ENCODE measurements around the gene TXNL4B.

Gene TXNL4B

DNA sequence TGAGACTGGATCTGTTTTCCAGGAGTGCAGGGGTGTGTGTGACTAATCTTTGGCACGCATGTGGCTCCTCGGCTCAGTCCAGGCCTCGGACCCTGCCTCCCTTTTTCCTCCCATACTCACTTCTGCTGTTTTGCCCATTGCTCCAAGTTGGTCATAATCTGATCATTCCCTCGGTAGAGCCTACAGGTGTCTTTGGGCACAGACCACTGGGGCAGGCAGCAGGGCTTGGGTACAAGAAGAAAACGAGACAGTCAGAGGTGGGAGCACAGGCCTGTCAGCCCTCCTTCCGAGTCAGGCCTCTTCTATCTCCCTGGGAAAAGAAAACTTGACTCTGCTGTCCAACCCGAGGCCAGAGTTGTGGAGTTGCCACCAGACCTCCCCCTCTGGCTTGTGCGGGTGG, 30.0 kb upstream of the TXNL4B start:
- Mint-ChIP-seq H3K4me3 (no peak overlapping the region), H3K9me3 (no peaks in the 10 kb centered on the region), H3K27me3 (no peaks in the 10 kb centered on the region), H3K27ac (no peak overlapping the region), H3K4me1 (peaks cover 5% of the 10 kb centered on the region)
- DNase-seq = no peak
- no peak for ATAC-seq

GRCh38 chr16:72122916-72123315, 29.5 kb upstream of the TXNL4B start:
- H3K4me3 Mint-ChIP-seq = no peak overlapping the region

DNA sequence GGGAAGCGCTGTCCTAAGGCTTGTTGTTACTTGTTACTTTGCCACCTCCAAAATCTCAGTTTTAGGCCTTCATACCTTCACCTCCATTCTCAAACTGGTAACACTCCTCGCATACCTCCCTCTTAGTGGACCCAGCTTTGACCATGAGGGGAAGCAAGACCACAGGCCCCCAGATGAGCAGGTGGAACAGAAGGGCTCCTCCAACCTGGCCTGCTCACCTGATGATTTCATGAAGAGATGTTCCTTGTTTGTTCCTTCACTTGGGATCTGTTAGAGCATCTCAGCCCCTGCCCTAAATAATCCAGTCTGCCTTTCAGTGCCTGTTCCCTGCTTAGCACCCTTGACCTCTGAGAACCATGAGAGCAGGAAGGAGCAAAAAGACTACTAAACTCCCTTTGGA, 28.9 kb upstream of the TXNL4B start:
- Mint-ChIP-seq H3K9me3 (no peaks in the 10 kb centered on the region), H3K27me3 (no peaks in the 10 kb centered on the region), H3K27ac (peak overlapping the region; percentile 48 to 52), H3K4me1 (peaks cover 5% of the 10 kb centered on the region), H3K4me3 (no peak overlapping the region)
- no peak for DNase-seq
- no peak for ATAC-seq

More at GRCh38 chr16:72122916-72123315, 29.5 kb upstream of the TXNL4B start:
- DNase-seq = no peak
- H3K27ac Mint-ChIP-seq = no peak overlapping the region
- no peaks in the 10 kb centered on the region for H3K27me3 Mint-ChIP-seq
- no peak for ATAC-seq
- H3K4me1 Mint-ChIP-seq = peaks cover 5% of the 10 kb centered on the region
- H3K9me3 Mint-ChIP-seq = no peaks in the 10 kb centered on the region

GRCh38 chr16:72120026-72120425, 26.6 kb upstream of the TXNL4B start:
- no peak for ATAC-seq
- H3K27ac Mint-ChIP-seq = no peak overlapping the region

DNA sequence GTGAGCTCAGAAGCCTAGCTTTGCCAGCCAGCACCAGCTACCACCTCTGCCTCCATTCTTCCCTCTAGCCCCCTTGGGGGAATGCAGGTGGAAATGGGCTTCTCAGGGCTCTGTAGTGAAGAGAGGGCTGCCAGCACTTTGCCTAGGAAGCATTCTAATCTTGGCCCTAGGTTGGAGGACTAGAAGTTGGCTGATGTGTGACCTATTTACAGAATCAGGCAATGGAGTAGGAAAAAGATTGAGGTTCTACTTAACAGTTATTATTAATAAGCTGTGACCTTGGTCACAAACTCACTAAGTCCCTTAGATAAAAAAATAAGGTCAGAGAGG, 20.2 kb upstream of the TXNL4B start:
- Mint-ChIP-seq H3K4me1 (no peaks in the 10 kb centered on the region), H3K4me3 (no peak overlapping the region), H3K9me3 (no peaks in the 10 kb centered on the region), H3K27me3 (no peaks in the 10 kb centered on the region), H3K27ac (no peak overlapping the region)
- DNase-seq (no peak), ATAC-seq (no peak)

More at GRCh38 chr16:72120026-72120425, 26.6 kb upstream of the TXNL4B start:
- DNase-seq = no peak
- Mint-ChIP-seq H3K4me3 (no peak overlapping the region), H3K9me3 (no peaks in the 10 kb centered on the region), H3K4me1 (peaks cover 5% of the 10 kb centered on the region), H3K27me3 (no peaks in the 10 kb centered on the region)

DNA sequence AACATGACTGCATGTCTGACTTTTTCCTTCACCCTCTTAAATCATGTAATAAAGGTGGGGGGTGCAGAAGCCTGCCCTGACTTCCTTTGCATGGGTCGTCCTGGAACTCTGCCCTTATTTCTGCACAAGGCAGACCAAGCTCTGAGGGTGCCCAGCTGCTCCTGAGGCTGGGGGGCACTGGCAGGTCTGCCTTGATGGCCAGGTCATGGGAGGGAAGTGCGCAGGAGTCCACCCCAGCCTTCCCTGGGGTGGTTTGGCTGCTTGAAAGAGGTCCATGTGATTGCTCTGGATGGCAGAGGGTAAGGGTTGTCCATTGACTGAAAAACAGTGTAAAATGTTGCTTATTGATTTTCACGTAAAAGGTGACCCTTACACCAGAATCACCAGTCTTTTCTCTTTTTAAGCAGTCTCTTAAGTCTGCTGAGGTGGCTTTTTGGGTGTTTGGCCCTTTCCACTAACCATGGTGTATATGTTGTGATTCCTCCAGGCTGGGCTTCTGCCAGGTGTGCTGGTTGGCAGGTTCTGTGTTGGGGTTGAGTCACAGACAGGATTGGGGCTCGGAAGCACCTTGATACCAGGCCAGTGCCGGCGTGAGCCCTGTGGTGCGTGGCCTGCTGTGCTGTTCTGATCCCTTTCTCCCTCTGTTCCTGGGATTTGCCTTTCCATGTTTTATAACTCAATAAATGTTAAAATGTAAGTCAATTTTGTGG, 19.6 kb upstream of the TXNL4B start:
- no peak overlapping the region for H3K4me3 Mint-ChIP-seq
- ATAC-seq (no peak), DNase-seq (no peak)

DNA sequence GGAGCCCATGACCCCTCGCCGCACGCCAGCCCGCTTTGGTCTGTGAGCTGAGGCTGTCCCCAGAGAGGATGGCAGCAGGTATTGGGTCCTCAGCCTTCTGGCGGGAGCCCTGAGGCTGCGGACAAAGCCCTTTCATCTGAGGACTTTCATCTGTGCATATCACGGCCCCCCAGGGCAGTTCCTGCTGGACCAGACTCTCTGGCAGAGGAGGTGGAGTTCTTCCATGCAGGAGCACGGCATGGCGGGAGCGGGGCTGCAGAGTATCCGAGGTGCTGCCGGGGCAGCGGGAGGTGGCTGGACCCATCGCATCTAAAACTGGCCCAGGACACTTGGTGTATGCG, 19.0 kb upstream of the TXNL4B start:
- ATAC-seq (no peak), DNase-seq (no peak)
- no peaks in the 10 kb centered on the region for H3K4me1 Mint-ChIP-seq

More for the DNA sequence above, 19.6 kb upstream of the TXNL4B start:
- no peaks in the 10 kb centered on the region for H3K4me1 Mint-ChIP-seq
- H3K27ac Mint-ChIP-seq = no peak overlapping the region
- H3K27me3 Mint-ChIP-seq = no peaks in the 10 kb centered on the region
- H3K9me3 Mint-ChIP-seq = no peaks in the 10 kb centered on the region

GRCh38 chr16:72111657-72112451, 18.4 kb upstream of the TXNL4B start:
- Mint-ChIP-seq H3K9me3 (no peaks in the 10 kb centered on the region), H3K27me3 (no peaks in the 10 kb centered on the region), H3K4me3 (no peak overlapping the region), H3K27ac (no peak overlapping the region), H3K4me1 (no peaks in the 10 kb centered on the region)
- DNase-seq (no peak), ATAC-seq (peak; percentile 41)

More for the DNA sequence above, 19.0 kb upstream of the TXNL4B start:
- Mint-ChIP-seq H3K27ac (no peak overlapping the region), H3K4me3 (no peak overlapping the region), H3K9me3 (no peaks in the 10 kb centered on the region), H3K27me3 (no peaks in the 10 kb centered on the region)

GRCh38 chr16:72110662-72111615, 17.5 kb upstream of the TXNL4B start:
- no peak for ATAC-seq
- Mint-ChIP-seq H3K27ac (peak overlapping the region in 1 of 2 donors; percentile 57), H3K9me3 (no peaks in the 10 kb centered on the region), H3K4me1 (no peaks in the 10 kb centered on the region), H3K4me3 (no peak overlapping the region), H3K27me3 (no peaks in the 10 kb centered on the region)
- no peak for DNase-seq

DNA sequence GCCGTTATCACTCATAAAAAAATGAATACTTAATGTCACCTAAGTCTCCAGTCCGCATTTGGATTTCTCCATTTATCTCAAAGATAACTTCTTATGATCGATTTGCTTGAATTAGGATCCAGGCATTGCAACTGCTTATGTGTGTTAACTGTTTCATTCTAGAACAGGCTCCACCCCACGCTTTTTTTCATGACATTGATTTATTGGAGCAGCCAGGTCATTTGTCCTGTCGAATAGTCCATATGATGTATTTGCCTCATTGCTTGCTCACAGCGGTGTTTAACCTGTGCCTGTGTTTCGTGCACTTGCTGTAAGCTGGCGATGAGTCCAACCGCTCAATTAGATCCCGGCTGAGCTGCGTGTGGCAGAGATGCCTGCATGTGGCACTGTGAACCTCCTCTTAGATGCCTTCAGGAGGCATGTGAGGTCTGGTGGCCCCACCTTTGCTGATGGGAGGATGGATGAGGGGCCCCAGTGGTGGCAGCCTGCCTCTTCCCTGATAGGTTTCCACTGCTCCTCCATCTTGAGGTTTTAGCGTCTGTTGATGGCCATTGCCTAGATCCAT, 16.6 kb upstream of the TXNL4B start:
- Mint-ChIP-seq H3K4me1 (no peaks in the 10 kb centered on the region), H3K4me3 (no peak overlapping the region), H3K27ac (no peak overlapping the region), H3K27me3 (no peaks in the 10 kb centered on the region), H3K9me3 (no peaks in the 10 kb centered on the region)
- DNase-seq = no peak
- no peak for ATAC-seq

GRCh38 chr16:72109300-72109699, 15.9 kb upstream of the TXNL4B start:
- DNase-seq (no peak), ATAC-seq (no peak)
- Mint-ChIP-seq H3K4me3 (no peak overlapping the region), H3K27ac (no peak overlapping the region), H3K9me3 (no peaks in the 10 kb centered on the region), H3K4me1 (no peaks in the 10 kb centered on the region), H3K27me3 (no peaks in the 10 kb centered on the region)

- DNase-seq (no peak), ATAC-seq (no peak)
- no peaks in the 10 kb centered on the region for H3K9me3 Mint-ChIP-seq
- H3K27ac Mint-ChIP-seq = no peak overlapping the region
- no peaks in the 10 kb centered on the region for H3K4me1 Mint-ChIP-seq
- no peak overlapping the region for H3K4me3 Mint-ChIP-seq
- no peaks in the 10 kb centered on the region for H3K27me3 Mint-ChIP-seq
Observed at GRCh38 chr16:72108353-72109102, 15.1 kb upstream of the TXNL4B start.

- no peak for DNase-seq
- H3K9me3 Mint-ChIP-seq = no peaks in the 10 kb centered on the region
- no peaks in the 10 kb centered on the region for H3K27me3 Mint-ChIP-seq
- H3K4me3 Mint-ChIP-seq = no peak overlapping the region
- H3K4me1 Mint-ChIP-seq = no peaks in the 10 kb centered on the region
- H3K27ac Mint-ChIP-seq = no peak overlapping the region
- ATAC-seq = no peak
Observed at GRCh38 chr16:72107371-72107770, 14.0 kb upstream of the TXNL4B start.

- H3K9me3 Mint-ChIP-seq = no peaks in the 10 kb centered on the region
- DNase-seq = no peak
- H3K27me3 Mint-ChIP-seq = no peaks in the 10 kb centered on the region
- H3K27ac Mint-ChIP-seq = peak overlapping the region in 1 of 2 donors; percentile 19
- no peak for ATAC-seq
- no peaks in the 10 kb centered on the region for H3K4me1 Mint-ChIP-seq
- no peak overlapping the region for H3K4me3 Mint-ChIP-seq
Observed at GRCh38 chr16:72105978-72106377, 12.6 kb upstream of the TXNL4B start.

- ATAC-seq = no peak
- no peaks in the 10 kb centered on the region for H3K9me3 Mint-ChIP-seq
- no peak overlapping the region for H3K27ac Mint-ChIP-seq
- no peak for DNase-seq
- H3K4me1 Mint-ChIP-seq = no peaks in the 10 kb centered on the region
- no peak overlapping the region for H3K4me3 Mint-ChIP-seq
- H3K27me3 Mint-ChIP-seq = no peaks in the 10 kb centered on the region
Observed at GRCh38 chr16:72104905-72105304, 11.5 kb upstream of the TXNL4B start.
